A549 treated with AZD9567 at 1 μM for 4 hours (cell line): ENCODE measurements around the gene ZMPSTE24. TPM values are rescaled to one million over a fixed set of nuclear protein-coding genes. Genes with fewer than 3 reads are reported as not detected.

Source experiments
- total RNA-seq: library from RNA; stranded (reverse); fragments of 200-300 nt; extraction: Qiagen RNA extraction; gene quantifications from 5 replicates; pipeline ENCODE4 v1.2.3, GENCODE V29; 2022; ENCODE audit not compliant: insufficient read depth

ZMPSTE24 gene
- 33.1 to 40.2 TPM (median 37.4 TPM) in 5 replicates for total RNA-seq

GRCh38 chr1:40257688-40258444 lies at the start of gene ZMPSTE24:
Gene ZMPSTE24 (plus strand): TSS chr1:40258236. CDS start chr1:40258272, 36 bp downstream.

GRCh38 chr1:40247655-40248054 lies 10.4 kb upstream of the ZMPSTE24 start, which contains the start of gene TMCO2:
Gene TMCO2 (plus strand): TSS chr1:40247937. CDS start chr1:40247994, 57 bp downstream.

GRCh38 chr1:40316595-40317393 lies 58.8 kb downstream of the ZMPSTE24 start, which contains the start of gene COL9A2:
Gene COL9A2 (minus strand): TSS chr1:40317286. CDS start chr1:40317197, 89 bp downstream.

Other genes starting within 250 kb of the ZMPSTE24 start
- 213 to 354 TPM (median 232 TPM) in 5 replicates for gene CAP1, start 217.5 kb upstream of the ZMPSTE24 start, total RNA-seq
- 61.1 to 70.6 TPM (median 62.6 TPM) in 5 replicates for gene PPT1, start 161.0 kb upstream of the ZMPSTE24 start, total RNA-seq
- 5.5 to 9.8 TPM (median 5.9 TPM) in 5 replicates for gene RLF, start 96.8 kb upstream of the ZMPSTE24 start, total RNA-seq
- not detected in 5 replicates for gene TMCO2, start 10.3 kb upstream of the ZMPSTE24 start, total RNA-seq
- 0.13 to 0.68 TPM (median 0.20 TPM) in 5 replicates for gene COL9A2, start 59.0 kb downstream of the ZMPSTE24 start, total RNA-seq
- 9.2 to 19.3 TPM (median 9.4 TPM) in 5 replicates for gene SMAP2, start 115.5 kb downstream of the ZMPSTE24 start, total RNA-seq
- 1.3 to 2.1 TPM (median 1.5 TPM) in 5 replicates for gene ZFP69B, start 192.2 kb downstream of the ZMPSTE24 start, total RNA-seq
- not detected in 5 replicates for gene ZFP69, start 219.1 kb downstream of the ZMPSTE24 start, total RNA-seq